SW480 (cell line): ENCODE measurements around the gene COL4A2.

ENCODE experiments used
- DNase-seq: peaks from one replicate; pipeline ENCODE4 v3.0.0-alpha.2; 2016; ENCODE audit warnings: low spot score

COL4A2 gene

GRCh38 chr13:110272651-110273050, 34.4 kb upstream of the COL4A2 start:
- no peak for DNase-seq

GRCh38 chr13:110273254-110273653, 33.8 kb upstream of the COL4A2 start:
- DNase-seq: no peak

GRCh38 chr13:110274687-110275086, 32.4 kb upstream of the COL4A2 start:
- no peak for DNase-seq

- DNase-seq: no peak
Measured at GRCh38 chr13:110275931-110276552, 31.0 kb upstream of the COL4A2 start.

GRCh38 chr13:110276553-110276950, 30.5 kb upstream of the COL4A2 start:
- no peak for DNase-seq

- no peak for DNase-seq
Measured at GRCh38 chr13:110277357-110277975, 29.6 kb upstream of the COL4A2 start.

GRCh38 chr13:110278859-110279258, 28.2 kb upstream of the COL4A2 start:
- DNase-seq: no peak

GRCh38 chr13:110279684-110280083, 27.4 kb upstream of the COL4A2 start:
- DNase-seq: no peak

- DNase-seq: no peak
Measured at GRCh38 chr13:110280231-110280813, 26.8 kb upstream of the COL4A2 start.

GRCh38 chr13:110280985-110281688, 25.9 kb upstream of the COL4A2 start:
- DNase-seq: no peak

GRCh38 chr13:110281736-110282135, 25.3 kb upstream of the COL4A2 start:
- no peak for DNase-seq

- DNase-seq: no peak
Measured at GRCh38 chr13:110282316-110282841, 24.7 kb upstream of the COL4A2 start.

GRCh38 chr13:110283736-110284517, 23.2 kb upstream of the COL4A2 start:
- DNase-seq: no peak

GRCh38 chr13:110284779-110285484, 22.2 kb upstream of the COL4A2 start:
- DNase-seq: no peak

GRCh38 chr13:110285991-110286832, 20.9 kb upstream of the COL4A2 start:
- no peak for DNase-seq

- no peak for DNase-seq
Measured at GRCh38 chr13:110286833-110287819, 20.0 kb upstream of the COL4A2 start.

GRCh38 chr13:110289174-110289573, 17.9 kb upstream of the COL4A2 start:
- no peak for DNase-seq

- no peak for DNase-seq
Measured at GRCh38 chr13:110289661-110290060, 17.4 kb upstream of the COL4A2 start.

- DNase-seq: no peak
Measured at GRCh38 chr13:110290153-110290552, 16.9 kb upstream of the COL4A2 start.
